Adrenal gland (tissue), 5 donors: ENCODE results near the gene INS.

ENCODE experiments used
- CTCF ChIP-seq, 6 experiments: fragments of 450-650 bp in 4 of 6; fragments of 200-600 bp in 2 of 6; sonication (generic) in 1 of 6; IDR thresholded peaks; 1 replicate in 5 of 6; 2 replicates in 1 of 6; pipeline versions ENCODE4 v1.5.1 to v1.8.0; 2016 to 2021; ENCODE audit warnings: antibody characterized with exemption in 6 of 6, mild to moderate bottlenecking in 2 of 6, moderate library complexity in 1 of 6
- POLR2A ChIP-seq, 2 donors: fragments of 450-650 bp; IDR thresholded peaks; one replicate each; pipeline ENCODE4 v1.6.1; 2017; ENCODE audit warnings: antibody characterized with exemption in 2 of 2, mild to moderate bottlenecking in 2 of 2, moderate library complexity in 1 of 2
- donor health status: DM: no; HTN: no; CAD: no.

- no peak for TF ChIP-seq CTCF (IDR thresholded peaks at IDR 0.05)
- no peak for TF ChIP-seq POLR2A (IDR thresholded peaks at IDR 0.05)
Measured at GRCh38 chr11:2204361-2205213, 43.6 kb upstream of the INS start.
